GM21447 (cell line): Measurements from ENCODE around the gene PTPMT1.

Experiments used
- ATAC-seq: cut with Tn5 transposase; IDR thresholded peaks from one replicate; pipeline ENCODE4 v1.9.1; 2021; ENCODE audit not compliant: unreplicated experiment

Gene PTPMT1

GRCh38 chr11:47577460-47578041 lies 12.2 kb downstream of the PTPMT1 start:
- ATAC-seq = no peak

GRCh38 chr11:47578524-47579494 lies 13.4 kb downstream of the PTPMT1 start, which contains the start of the genes KBTBD4 and NDUFS3:
KBTBD4 (minus strand) TSS chr11:47578970; CDS start chr11:47578951, 19 bp downstream.
NDUFS3 (plus strand) TSS chr11:47579074; CDS start chr11:47579092, 18 bp downstream.
- peak; percentile 91 for ATAC-seq

- no peak for ATAC-seq
Observed at GRCh38 chr11:47583844-47584243, 18.4 kb downstream of the PTPMT1 start.

GRCh38 chr11:47586098-47586855 lies 20.9 kb downstream of the PTPMT1 start, which contains the start of gene FAM180B:
FAM180B (plus strand) TSS chr11:47586678; CDS start chr11:47586769, 91 bp downstream.
- no peak for ATAC-seq

GRCh38 chr11:47587039-47587716 lies 21.8 kb downstream of the PTPMT1 start:
- no peak for ATAC-seq

- ATAC-seq = no peak
Observed at GRCh38 chr11:47587723-47588326, 22.4 kb downstream of the PTPMT1 start.

- no peak for ATAC-seq
Observed at GRCh38 chr11:47589118-47589517, 23.7 kb downstream of the PTPMT1 start.

GRCh38 chr11:47589584-47589976 lies 24.2 kb downstream of the PTPMT1 start:
- ATAC-seq = no peak

- no peak for ATAC-seq
Observed at GRCh38 chr11:47589977-47590861, 24.8 kb downstream of the PTPMT1 start.

- ATAC-seq = no peak
Observed at GRCh38 chr11:47591764-47592163, 26.4 kb downstream of the PTPMT1 start.

- ATAC-seq = no peak
Observed at GRCh38 chr11:47592251-47592650, 26.9 kb downstream of the PTPMT1 start.

- no peak for ATAC-seq
Observed at GRCh38 chr11:47592970-47593369, 27.6 kb downstream of the PTPMT1 start.

GRCh38 chr11:47593492-47593933 lies 28.1 kb downstream of the PTPMT1 start:
- no peak for ATAC-seq

GRCh38 chr11:47593934-47594855 lies 28.8 kb downstream of the PTPMT1 start, which contains the start of gene C1QTNF4:
C1QTNF4 (minus strand) TSS chr11:47594411; CDS start chr11:47590810, 3,601 bp downstream.
- no peak for ATAC-seq

GRCh38 chr11:47595029-47595428 lies 29.6 kb downstream of the PTPMT1 start:
- ATAC-seq = no peak

- no peak for ATAC-seq
Observed at GRCh38 chr11:47595967-47596366, 30.6 kb downstream of the PTPMT1 start.

- no peak for ATAC-seq
Observed at GRCh38 chr11:47599902-47600301, 34.5 kb downstream of the PTPMT1 start.

GRCh38 chr11:47603295-47603694 lies 37.9 kb downstream of the PTPMT1 start:
- ATAC-seq = no peak
